Sigmoid colon (tissue), 4 donors: ENCODE measurements around the gene LYL1.

Experiments used
- POLR2AphosphoS5 ChIP-seq, 4 donors: sonication (generic); formaldehyde crosslinking; IDR thresholded peaks; one replicate each; pipeline ENCODE4 v1.6.1; 2017; ENCODE audit warnings: antibody characterized with exemption in 4 of 4
- TF ChIP-seq, protein P1 (sequence below), 4 experiments: fragments of 450-650 bp in 3 of 4; fragments of 200-600 bp in 1 of 4; IDR thresholded peaks; one replicate each; pipeline ENCODE4 v1.5.1; 2016 to 2019; ENCODE audit warnings: antibody characterized with exemption in 4 of 4, mild to moderate bottlenecking in 3 of 4, moderate library complexity in 2 of 4

DNA sequence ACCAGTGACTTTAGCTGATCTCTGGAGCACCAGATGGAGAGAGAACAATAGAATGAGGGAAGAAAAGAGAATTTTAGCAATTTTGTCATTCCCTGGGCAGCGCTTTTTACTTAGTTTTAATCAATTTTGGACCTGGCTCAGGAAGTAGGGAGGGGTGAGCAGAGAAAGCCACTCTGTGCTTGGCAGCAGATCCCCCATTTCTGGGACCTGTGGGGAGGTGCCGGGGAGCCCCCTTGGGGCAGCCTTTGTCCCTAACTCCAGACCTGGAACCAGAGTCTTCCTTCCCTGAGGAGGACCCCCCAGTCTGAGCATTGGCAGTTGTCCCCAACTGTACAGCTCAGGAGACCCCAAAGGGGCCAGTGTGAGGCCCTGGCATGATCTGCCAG lies 10.5 kb downstream of the LYL1 start:
- no peak for TF ChIP-seq POLR2AphosphoS5 (IDR thresholded peaks at IDR 0.05)
- TF ChIP-seq, protein P1, sequence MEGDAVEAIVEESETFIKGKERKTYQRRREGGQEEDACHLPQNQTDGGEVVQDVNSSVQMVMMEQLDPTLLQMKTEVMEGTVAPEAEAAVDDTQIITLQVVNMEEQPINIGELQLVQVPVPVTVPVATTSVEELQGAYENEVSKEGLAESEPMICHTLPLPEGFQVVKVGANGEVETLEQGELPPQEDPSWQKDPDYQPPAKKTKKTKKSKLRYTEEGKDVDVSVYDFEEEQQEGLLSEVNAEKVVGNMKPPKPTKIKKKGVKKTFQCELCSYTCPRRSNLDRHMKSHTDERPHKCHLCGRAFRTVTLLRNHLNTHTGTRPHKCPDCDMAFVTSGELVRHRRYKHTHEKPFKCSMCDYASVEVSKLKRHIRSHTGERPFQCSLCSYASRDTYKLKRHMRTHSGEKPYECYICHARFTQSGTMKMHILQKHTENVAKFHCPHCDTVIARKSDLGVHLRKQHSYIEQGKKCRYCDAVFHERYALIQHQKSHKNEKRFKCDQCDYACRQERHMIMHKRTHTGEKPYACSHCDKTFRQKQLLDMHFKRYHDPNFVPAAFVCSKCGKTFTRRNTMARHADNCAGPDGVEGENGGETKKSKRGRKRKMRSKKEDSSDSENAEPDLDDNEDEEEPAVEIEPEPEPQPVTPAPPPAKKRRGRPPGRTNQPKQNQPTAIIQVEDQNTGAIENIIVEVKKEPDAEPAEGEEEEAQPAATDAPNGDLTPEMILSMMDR (IDR thresholded peaks at IDR 0.05), result no peak
